ENCODE results near the gene ZNF775. TPM values are rescaled to one million over a fixed set of nuclear protein-coding genes. Genes with fewer than 3 reads are reported as not detected.

Gene ZNF775
- total RNA-seq (ENCODE audit: low replicate concordance) = 3.0 and 26.1 TPM in 2 replicates

GRCh38 chr7:150378853-150379440 lies at the start of gene ZNF775:
TSS of gene ZNF775 (plus strand) at chr7:150379330. CDS start at chr7:150388471, 9,141 bp downstream.
- peaks cover 50% of the 10 kb centered on the region for H4K20me1 ChIP-seq (ENCODE audit: low read depth)
- peak within 1 kb of the TSS; percentile 95 for H3K4me2 ChIP-seq
- no peaks in the 10 kb centered on the region for H3K9me3 ChIP-seq (ENCODE audit: low read depth)
- Mint-ChIP-seq H3K4me1 (peaks cover 74% of the 10 kb centered on the region), H3K27ac (peak within 1 kb of the TSS; percentile 89), H3K36me3 (peaks cover 16% of the 10 kb centered on the region), H3K4me3 (peak within 1 kb of the TSS; percentile 95), H3K27me3 (ENCODE audit: insufficient read depth, low read depth) (peaks cover 22% of the 10 kb centered on the region), H3K9me3 (no peaks in the 10 kb centered on the region)
- peak within 1 kb of the TSS; percentile 93 for H3K27ac ChIP-seq
- peaks cover 58% of the 10 kb centered on the region for H3F3A ChIP-seq (ENCODE audit: low read depth)
- H3K27me3 ChIP-seq = no peaks in the 10 kb centered on the region
- TF ChIP-seq CTCF (IDR thresholded peaks at IDR 0.05) (peak; percentile 2), EZH2 (IDR thresholded peaks at IDR 0.05) (no peak)
- peaks cover 40% of the 10 kb centered on the region for H3K4me1 ChIP-seq
- peak within 1 kb of the TSS; percentile 82 for H3K9ac ChIP-seq
- H3K36me3 ChIP-seq = no peaks in the 10 kb centered on the region
- peak within 1 kb of the TSS; percentile 98 for H3K4me3 ChIP-seq
- no peak within 1 kb of the TSS for H2AFZ ChIP-seq (replicated peaks)
- DNase-seq (ENCODE audit: low spot score) = peak; percentile 99
- H3K79me2 ChIP-seq (ENCODE audit: low read depth) = peaks cover 46% of the 10 kb centered on the region

GRCh38 chr7:150329331-150330120 lies 49.6 kb upstream of the ZNF775 start:
- no peak overlapping the region for H3K27ac Mint-ChIP-seq
- peaks cover 10% of the 10 kb centered on the region for H3K4me1 Mint-ChIP-seq
- H3K27ac ChIP-seq = no peak overlapping the region
- H4K20me1 ChIP-seq (ENCODE audit: low read depth) = no peaks in the 10 kb centered on the region
- H2AFZ ChIP-seq (replicated peaks) = peak overlapping the region; percentile 77
- no peak overlapping the region for H3K9ac ChIP-seq
- no peaks in the 10 kb centered on the region for H3K36me3 Mint-ChIP-seq
- TF ChIP-seq EZH2phosphoT487 (IDR thresholded peaks at IDR 0.05) (no peak), EZH2 (IDR thresholded peaks at IDR 0.05) (no peak), CTCF (IDR thresholded peaks at IDR 0.05) (no peak)
- H3K4me2 ChIP-seq = no peak overlapping the region
- no peaks in the 10 kb centered on the region for H3K9me3 Mint-ChIP-seq
- H3K27me3 Mint-ChIP-seq (ENCODE audit: insufficient read depth, low read depth) = peaks cover 8% of the 10 kb centered on the region
- no peaks in the 10 kb centered on the region for H3K27me3 ChIP-seq
- peaks cover 7% of the 10 kb centered on the region for H3K4me1 ChIP-seq
- no peaks in the 10 kb centered on the region for H3K9me3 ChIP-seq (ENCODE audit: low read depth)
- H3K79me2 ChIP-seq (ENCODE audit: low read depth) = no peaks in the 10 kb centered on the region
- no peak overlapping the region for H3K4me3 ChIP-seq
- H3K36me3 ChIP-seq = no peaks in the 10 kb centered on the region
- H3F3A ChIP-seq (ENCODE audit: low read depth) = peaks cover 5% of the 10 kb centered on the region
- H3K4me3 Mint-ChIP-seq = no peak overlapping the region
- DNase-seq (ENCODE audit: low spot score) = no peak

GRCh38 chr7:150330211-150330885 lies 48.8 kb upstream of the ZNF775 start:
- Histone ChIP-seq H4K20me1 (ENCODE audit: low read depth) (no peaks in the 10 kb centered on the region), H3K4me2 (no peak overlapping the region), H3K27ac (no peak overlapping the region), H3K4me1 (peaks cover 5% of the 10 kb centered on the region), H3K36me3 (no peaks in the 10 kb centered on the region), H3K27me3 (no peaks in the 10 kb centered on the region), H3K9ac (no peak overlapping the region), H2AFZ (replicated peaks) (no peak overlapping the region), H3K9me3 (ENCODE audit: low read depth) (no peaks in the 10 kb centered on the region), H3K4me3 (no peak overlapping the region), H3F3A (ENCODE audit: low read depth) (peaks cover 5% of the 10 kb centered on the region), H3K79me2 (ENCODE audit: low read depth) (no peaks in the 10 kb centered on the region)
- no peaks in the 10 kb centered on the region for H3K36me3 Mint-ChIP-seq
- peaks cover 3% of the 10 kb centered on the region for H3K4me1 Mint-ChIP-seq
- H3K9me3 Mint-ChIP-seq = no peaks in the 10 kb centered on the region
- no peak overlapping the region for H3K27ac Mint-ChIP-seq
- peaks cover 8% of the 10 kb centered on the region for H3K27me3 Mint-ChIP-seq (ENCODE audit: insufficient read depth, low read depth)
- TF ChIP-seq CTCF (IDR thresholded peaks at IDR 0.05) (no peak), EZH2 (IDR thresholded peaks at IDR 0.05) (no peak), EZH2phosphoT487 (IDR thresholded peaks at IDR 0.05) (no peak)
- no peak for DNase-seq (ENCODE audit: low spot score)
- H3K4me3 Mint-ChIP-seq = no peak overlapping the region
